Stomach smooth muscle (tissue), 2 donors: Measurements from ENCODE around the gene ARFGEF2.

Experiments
- H3K27ac ChIP-seq: one replicate; pipeline ENCODE4 v1.7.0; 2013; ENCODE audit warnings: mild to moderate bottlenecking, low read length, inconsistent platforms
- H3K27me3 ChIP-seq, 2 donors: one replicate each; pipeline ENCODE4 v1.7.0; 2013; ENCODE audit warnings: low read length in 2 of 2; ENCODE audit not compliant: insufficient read depth in 2 of 2, control insufficient read depth in 1 of 2
- H3K36me3 ChIP-seq, 2 donors: one replicate each; pipeline ENCODE4 v1.7.0; 2013; ENCODE audit warnings: low read length in 2 of 2; ENCODE audit not compliant: control insufficient read depth in 2 of 2, insufficient read depth in 2 of 2
- H3K4me1 ChIP-seq: one replicate; pipeline ENCODE4 v1.7.0; 2013; ENCODE audit warnings: low read length; ENCODE audit not compliant: control insufficient read depth, insufficient read depth
- H3K4me3 ChIP-seq, 2 donors: one replicate each; pipeline ENCODE4 v1.7.0; 2013; ENCODE audit warnings: low read length in 2 of 2
- H3K9ac ChIP-seq, 2 donors: one replicate each; pipeline ENCODE4 v1.7.0; 2013; ENCODE audit warnings: low read length in 2 of 2, mild to moderate bottlenecking in 1 of 2
- H3K9me3 ChIP-seq, 2 donors: one replicate each; pipeline ENCODE4 v1.7.0; 2013; ENCODE audit warnings: low read length in 2 of 2; ENCODE audit not compliant: control insufficient read depth in 2 of 2
- donor health status: healthy.
- donor health status: Pancreatic carcinoma.

Gene ARFGEF2

DNA sequence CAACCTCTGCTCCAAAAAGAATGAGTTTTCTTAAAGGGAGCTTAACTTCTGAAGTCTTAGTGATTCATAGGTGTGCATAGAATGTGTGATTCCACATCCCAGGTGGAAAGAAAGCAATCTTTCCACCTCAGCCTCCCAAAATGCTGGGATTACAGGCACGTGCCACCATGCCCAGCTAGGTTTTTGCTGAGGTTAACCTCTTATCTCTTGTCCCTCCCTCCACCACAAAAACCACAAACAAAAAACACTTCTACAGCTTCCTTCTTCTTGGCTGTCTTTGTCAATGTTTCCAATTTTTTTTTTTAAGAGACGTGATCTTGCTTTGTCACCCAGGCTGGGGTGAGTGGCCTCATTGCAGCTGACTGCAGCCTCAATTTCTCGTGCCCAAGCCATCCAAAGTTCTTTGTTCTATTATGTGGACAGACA is 116.5 kb downstream of the ARFGEF2 start:
- H3K27me3 ChIP-seq = no peaks in the 10 kb centered on the region
- H3K9me3 ChIP-seq = no peaks in the 10 kb centered on the region
- H3K4me1 ChIP-seq = no peaks in the 10 kb centered on the region
- no peak overlapping the region for H3K9ac ChIP-seq
- no peak overlapping the region for H3K4me3 ChIP-seq
- H3K27ac ChIP-seq = no peak overlapping the region
- peaks cover 14 to 15% of the 10 kb centered on the region in 2 donors for H3K36me3 ChIP-seq

DNA sequence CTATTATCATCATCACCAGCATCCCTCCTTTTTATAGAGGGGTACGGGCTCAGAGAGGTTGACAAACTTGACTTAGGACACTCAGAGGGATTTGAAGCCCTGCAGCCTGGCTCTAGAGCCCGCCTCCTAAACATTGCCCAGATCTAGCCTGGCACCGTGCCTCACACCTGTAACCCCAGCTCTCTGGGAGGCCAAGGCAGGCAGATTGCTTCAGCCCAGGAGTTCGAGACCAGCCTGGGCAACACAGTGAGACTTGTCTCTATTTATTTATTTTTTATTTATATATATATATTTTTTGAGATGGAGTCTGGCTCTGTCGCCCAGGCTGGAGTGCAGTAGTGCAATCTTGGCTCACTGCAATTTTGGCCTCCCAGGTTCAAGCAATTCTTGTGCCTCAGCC is 118.3 kb downstream of the ARFGEF2 start:
- Histone ChIP-seq H3K9me3 (no peaks in the 10 kb centered on the region), H3K9ac (no peak overlapping the region), H3K4me3 (no peak overlapping the region), H3K36me3 (peaks cover 3% of the 10 kb centered on the region in 2 donors), H3K27ac (no peak overlapping the region), H3K27me3 (no peaks in the 10 kb centered on the region), H3K4me1 (no peaks in the 10 kb centered on the region)

DNA sequence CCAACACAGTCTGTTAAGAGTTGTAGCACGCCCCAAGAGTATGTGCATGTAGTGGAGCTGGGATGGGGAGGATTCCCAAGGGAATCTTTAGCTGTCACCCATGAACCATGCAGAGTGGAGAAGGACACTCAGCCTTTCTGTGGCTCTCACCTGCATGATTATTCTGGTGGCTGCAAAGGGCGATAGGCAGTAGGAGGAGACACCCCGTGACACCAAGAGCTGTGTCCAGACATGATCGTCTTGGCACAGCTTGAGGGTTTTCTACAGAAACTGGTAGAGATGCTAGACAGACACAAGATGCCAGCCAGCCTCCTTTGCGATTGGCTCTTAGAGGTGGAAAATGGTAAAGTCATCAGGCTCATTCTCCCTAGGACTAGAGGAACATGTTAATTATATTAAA is 121.5 kb downstream of the ARFGEF2 start:
- Histone ChIP-seq H3K4me3 (no peak overlapping the region), H3K4me1 (peaks cover 13% of the 10 kb centered on the region), H3K27me3 (no peaks in the 10 kb centered on the region), H3K36me3 (no peaks in the 10 kb centered on the region), H3K27ac (no peak overlapping the region), H3K9me3 (no peaks in the 10 kb centered on the region), H3K9ac (no peak overlapping the region)

DNA sequence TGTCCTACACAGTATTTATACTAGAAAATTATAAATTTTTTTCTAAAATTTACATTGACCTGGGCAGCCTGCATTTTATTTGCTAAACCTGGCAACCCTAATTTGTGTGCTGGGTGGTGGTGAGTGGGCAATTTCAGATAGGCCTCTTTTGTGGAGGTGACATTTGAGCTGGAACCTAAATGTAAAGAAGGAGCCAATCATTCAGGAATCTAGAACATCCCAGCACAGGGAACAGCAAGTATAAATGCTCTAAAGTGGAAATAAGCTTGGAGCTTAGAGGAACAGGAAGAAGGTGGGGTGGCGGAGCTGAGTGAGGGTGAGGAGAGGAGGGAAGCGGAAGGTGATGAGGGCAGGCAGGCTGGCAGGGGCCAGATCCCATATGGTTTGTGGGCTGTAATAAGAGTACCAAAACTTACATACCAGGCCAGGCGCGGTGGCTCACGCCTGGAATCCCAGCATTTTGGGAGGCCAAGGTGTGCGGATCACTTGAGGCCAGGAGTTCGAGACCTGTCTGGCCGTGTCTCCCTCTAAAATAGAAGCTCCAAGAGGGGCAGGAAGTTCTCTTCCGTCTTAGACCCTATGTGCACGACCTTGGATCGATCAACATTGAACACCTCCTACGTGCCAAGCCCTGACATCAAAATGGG is 124.1 kb downstream of the ARFGEF2 start:
- H3K4me3 ChIP-seq = peak overlapping the region; percentile 74 to 100
- H3K36me3 ChIP-seq = no peaks in the 10 kb centered on the region
- H3K27ac ChIP-seq = peak overlapping the region; percentile 76
- H3K9ac ChIP-seq = peak overlapping the region; percentile 81 to 94
- no peaks in the 10 kb centered on the region for H3K9me3 ChIP-seq
- no peaks in the 10 kb centered on the region for H3K27me3 ChIP-seq
- H3K4me1 ChIP-seq = peaks cover 13% of the 10 kb centered on the region

DNA sequence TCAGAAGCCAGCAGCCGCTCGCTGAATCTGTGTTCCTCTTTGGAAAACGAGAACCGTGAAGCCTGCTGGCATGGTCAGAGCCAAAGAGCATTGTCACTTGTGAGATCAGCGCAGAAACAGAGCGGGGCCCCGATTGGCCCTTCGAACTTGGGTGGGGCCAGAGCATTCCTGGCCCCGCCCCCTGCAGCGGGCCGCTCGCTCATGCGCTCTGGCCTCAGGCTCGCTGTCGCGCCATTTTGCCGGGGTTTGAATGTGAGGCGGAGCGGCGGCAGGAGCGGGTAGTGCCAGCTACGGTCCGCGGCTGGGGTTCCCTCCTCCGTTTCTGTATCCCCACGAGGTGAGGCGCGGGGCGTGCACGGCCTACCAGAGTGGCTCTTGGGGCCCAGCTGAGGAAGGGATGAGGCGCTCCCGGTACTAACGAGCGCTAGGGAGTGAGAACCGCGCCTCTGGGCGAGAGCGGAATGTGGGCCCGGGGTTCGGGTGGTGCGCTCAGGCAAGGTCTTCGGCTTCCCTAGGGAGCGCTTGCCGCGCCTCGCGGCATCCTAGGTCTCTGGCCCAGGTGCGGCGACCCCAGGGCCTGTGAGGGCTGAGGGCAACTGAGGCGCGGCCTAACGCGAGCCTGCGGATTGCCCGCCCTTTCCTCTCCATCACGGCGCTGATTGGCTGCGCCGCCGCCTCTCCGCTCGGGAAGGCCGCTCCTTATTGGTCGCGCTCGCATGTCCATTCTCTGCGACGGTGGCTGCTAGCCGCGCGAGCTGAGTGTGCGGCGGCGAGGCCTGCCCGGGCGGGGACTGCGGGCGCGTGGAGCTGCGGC is 124.8 kb downstream of the ARFGEF2 start, which contains the start of gene CSE1L:
CSE1L (plus strand) TSS at position 226 of the 814 bp plus-strand sequence. CDS start 12,152 bp downstream, outside the sequence.
- H3K9ac ChIP-seq = peak within 1 kb of the TSS; percentile 81 to 94
- no peaks in the 10 kb centered on the region for H3K9me3 ChIP-seq
- peak within 1 kb of the TSS; percentile 76 for H3K27ac ChIP-seq

DNA sequence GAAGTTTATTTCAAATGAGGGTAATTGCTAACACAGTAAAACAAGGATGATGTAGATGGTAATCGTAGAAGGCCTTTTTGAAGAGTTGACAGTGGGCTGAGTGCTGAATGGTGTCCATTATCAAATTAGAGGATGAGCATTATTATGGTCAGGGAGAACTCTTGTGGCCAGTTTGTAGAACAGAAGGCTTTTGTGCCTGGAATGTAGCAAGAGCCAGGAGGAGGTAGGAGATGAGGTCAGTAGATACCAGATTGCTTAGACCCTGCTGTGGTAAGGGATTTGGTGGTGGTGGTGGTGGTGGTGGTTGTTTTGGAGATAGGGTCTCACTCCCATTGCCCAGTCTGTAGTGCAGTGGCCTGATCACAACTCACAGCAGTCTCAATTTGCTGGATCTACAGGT is 130.8 kb downstream of the ARFGEF2 start:
- Histone ChIP-seq H3K36me3 (peaks cover 0 to 2% of the 10 kb centered on the region in 2 donors), H3K27ac (no peak overlapping the region), H3K9me3 (no peaks in the 10 kb centered on the region), H3K27me3 (no peaks in the 10 kb centered on the region), H3K9ac (no peak overlapping the region), H3K4me3 (no peak overlapping the region), H3K4me1 (peaks cover 5% of the 10 kb centered on the region)

More for the DNA sequence above, 124.8 kb downstream of the ARFGEF2 start, which contains the start of gene CSE1L:
- Histone ChIP-seq H3K27me3 (no peaks in the 10 kb centered on the region), H3K36me3 (no peaks in the 10 kb centered on the region), H3K4me3 (peak within 1 kb of the TSS; percentile 74 to 100), H3K4me1 (peaks cover 13% of the 10 kb centered on the region)

DNA sequence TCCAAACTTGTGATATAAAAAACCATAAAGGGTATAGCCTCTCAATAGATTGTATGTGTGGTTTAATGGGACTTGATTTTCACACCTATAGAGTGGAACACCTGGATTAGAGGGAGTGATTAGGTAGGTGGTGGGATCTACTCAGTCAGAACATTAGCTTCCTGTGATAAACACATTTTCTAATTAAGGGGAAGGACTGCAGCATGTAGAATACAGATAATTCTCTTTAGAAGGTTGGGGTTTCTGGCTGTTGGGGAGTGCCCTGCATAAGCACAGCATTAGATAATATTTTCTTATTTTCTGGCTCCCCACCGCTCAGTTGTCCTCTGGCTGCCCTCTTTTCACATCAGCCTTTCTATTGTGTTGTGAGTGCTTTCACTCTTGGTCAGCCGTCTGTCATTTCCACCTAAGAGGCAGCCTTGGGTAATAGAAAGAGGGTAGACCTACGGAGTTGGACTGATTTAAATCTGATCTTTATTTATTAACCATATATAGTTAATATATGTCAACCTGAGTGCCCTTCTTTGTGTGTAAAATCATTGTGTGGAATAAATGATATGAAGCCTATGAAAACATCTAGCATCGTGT is 132.6 kb downstream of the ARFGEF2 start:
- Histone ChIP-seq H3K36me3 (peaks cover 0 to 2% of the 10 kb centered on the region in 2 donors), H3K27ac (no peak overlapping the region), H3K4me3 (no peak overlapping the region)

DNA sequence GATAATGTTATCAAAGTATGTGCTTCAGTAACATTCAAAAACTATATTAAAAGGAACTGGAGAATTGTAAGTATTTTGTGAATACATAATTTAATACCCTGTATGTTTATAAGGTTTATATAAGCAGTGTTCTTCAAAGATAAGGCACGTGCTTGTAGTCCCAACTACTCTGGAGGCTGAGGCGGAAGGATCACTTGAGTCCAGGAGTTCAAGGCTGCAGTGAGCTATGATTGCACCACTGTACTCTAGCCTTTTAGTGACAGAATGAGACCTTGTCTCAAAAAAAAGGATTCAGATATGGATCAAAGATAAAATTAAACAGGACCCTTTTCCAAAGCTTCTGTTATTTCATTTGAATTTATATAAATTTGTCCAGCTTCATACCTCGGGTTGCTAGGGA is 141.8 kb downstream of the ARFGEF2 start:
- no peak overlapping the region for H3K4me3 ChIP-seq
- H3K36me3 ChIP-seq = peaks cover 3 to 20% of the 10 kb centered on the region in 2 donors

More for the DNA sequence above, 132.6 kb downstream of the ARFGEF2 start:
- no peaks in the 10 kb centered on the region for H3K4me1 ChIP-seq
- no peak overlapping the region for H3K9ac ChIP-seq
- H3K27me3 ChIP-seq = no peaks in the 10 kb centered on the region
- H3K9me3 ChIP-seq = no peaks in the 10 kb centered on the region

DNA sequence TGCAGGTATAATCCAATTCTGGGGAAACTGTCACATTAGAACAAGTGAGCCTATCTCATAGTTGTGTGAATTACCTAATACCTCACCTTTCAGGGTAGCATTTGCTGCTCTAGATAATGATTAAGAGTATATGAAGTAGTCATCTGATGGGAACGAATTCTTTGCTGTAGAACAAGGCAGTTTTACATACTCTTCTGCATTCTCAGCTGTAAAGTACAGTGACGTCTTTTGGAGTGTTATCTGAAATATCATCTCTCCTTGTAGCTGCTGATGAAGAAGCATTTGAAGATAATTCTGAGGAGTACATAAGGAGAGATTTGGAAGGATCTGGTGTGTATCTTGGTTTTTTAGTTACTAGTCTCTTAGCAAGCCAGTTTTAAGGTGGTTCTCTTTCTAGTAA is 153.0 kb downstream of the ARFGEF2 start:
- no peaks in the 10 kb centered on the region for H3K9me3 ChIP-seq
- no peaks in the 10 kb centered on the region for H3K4me1 ChIP-seq
- no peaks in the 10 kb centered on the region for H3K27me3 ChIP-seq
- no peak overlapping the region for H3K4me3 ChIP-seq
- no peak overlapping the region for H3K27ac ChIP-seq
- no peak overlapping the region for H3K9ac ChIP-seq
- peaks cover 26 to 38% of the 10 kb centered on the region in 2 donors for H3K36me3 ChIP-seq

More for the DNA sequence above, 141.8 kb downstream of the ARFGEF2 start:
- no peak overlapping the region for H3K9ac ChIP-seq
- H3K27me3 ChIP-seq = no peaks in the 10 kb centered on the region
- no peaks in the 10 kb centered on the region for H3K4me1 ChIP-seq
- no peak overlapping the region for H3K27ac ChIP-seq
- no peaks in the 10 kb centered on the region for H3K9me3 ChIP-seq

DNA sequence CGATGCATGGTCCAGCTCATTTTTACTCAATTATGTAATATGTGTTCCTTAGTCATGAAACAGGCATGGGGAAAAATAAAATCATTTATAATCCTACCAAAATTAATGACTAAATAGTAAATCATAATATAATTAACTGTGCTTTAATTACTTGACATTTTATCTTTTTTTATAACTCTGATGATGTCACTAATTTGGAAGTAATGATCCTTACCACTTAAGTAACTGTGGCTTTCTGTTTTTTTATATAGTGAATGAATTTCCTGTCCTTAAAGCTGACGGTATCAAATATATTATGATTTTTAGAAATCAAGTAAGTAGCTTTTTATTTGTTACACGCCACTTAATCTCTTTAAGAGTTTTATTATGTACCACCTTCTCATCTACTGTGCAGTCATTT is 156.8 kb downstream of the ARFGEF2 start:
- no peaks in the 10 kb centered on the region for H3K27me3 ChIP-seq
- no peaks in the 10 kb centered on the region for H3K4me1 ChIP-seq
- no peak overlapping the region for H3K27ac ChIP-seq
- no peak overlapping the region for H3K9ac ChIP-seq
- no peak overlapping the region for H3K4me3 ChIP-seq
- no peaks in the 10 kb centered on the region for H3K9me3 ChIP-seq
- H3K36me3 ChIP-seq = peaks cover 22 to 33% of the 10 kb centered on the region in 2 donors
